ENCODE results near the gene DDIT4L. TPM values are rescaled to one million over a fixed set of nuclear protein-coding genes. Genes with fewer than 3 reads are reported as not detected.

The DDIT4L gene
- total RNA-seq, 1 experiment from 2014 or later, result 7.0 TPM

DNA sequence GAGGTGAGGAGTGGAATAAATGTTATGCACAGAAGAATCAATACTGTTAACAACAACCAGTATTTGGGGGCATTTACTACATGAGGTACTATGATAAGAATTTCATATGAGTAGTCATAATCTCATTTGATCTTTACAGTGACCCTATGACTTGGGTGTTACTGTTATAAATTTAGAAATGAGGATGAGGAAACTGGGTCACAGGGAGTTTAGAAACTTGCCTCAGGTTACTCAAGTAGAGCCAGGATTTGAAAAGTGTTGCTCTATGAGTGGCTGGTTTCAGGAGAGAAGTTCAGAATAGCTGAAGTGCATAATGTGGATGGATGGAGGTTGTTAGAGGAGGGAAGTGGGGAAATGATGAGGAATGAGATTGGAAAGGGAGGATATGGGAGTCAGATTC is 16.6 kb upstream of the DDIT4L start:
- ATAC-seq (no peak), DNase-seq (ENCODE audit: low read depth, low spot score) (no peak)
- Histone ChIP-seq H3K9ac (ENCODE audit: low read length) (no peak overlapping the region), H3K79me2 (ENCODE audit: insufficient read depth, low read length) (no peaks in the 10 kb centered on the region), H3K27me3 (ENCODE audit: insufficient read depth, low read length) (no peaks in the 10 kb centered on the region), H3K4me1 (ENCODE audit: control insufficient read depth in 1 of 2, insufficient read depth in 2 of 2, low read length in 2 of 2) (no peaks in the 10 kb centered on the region), H4K20me1 (ENCODE audit: insufficient read depth) (no peaks in the 10 kb centered on the region), H2AFZ (ENCODE audit: low read depth, low read length, poor library complexity, severe bottlenecking) (no peak overlapping the region), H3K9me3 (ENCODE audit: control insufficient read depth in 1 of 2, insufficient read depth in 1 of 2, low read depth in 1 of 2, low read length in 2 of 2) (no peaks in the 10 kb centered on the region), H3K27ac (ENCODE audit: low read depth, low read length) (no peak overlapping the region), H3K4me3 (replicated peaks in 1 of 2; ENCODE audit: low read depth in 1 of 2, low read length in 2 of 2) (no peak overlapping the region), H3K4me2 (ENCODE audit: low read length) (no peak overlapping the region), H3K9me2 (ENCODE audit: insufficient read depth) (no peaks in the 10 kb centered on the region), H3K36me3 (ENCODE audit: control insufficient read depth in 1 of 2, insufficient read depth in 2 of 2, low read length in 2 of 2) (no peaks in the 10 kb centered on the region)
- RAD21 ChIA-PET (ENCODE audit: low non-redundant PET in 1 of 2, low total read pairs in 2 of 2, uncharacterized antibody in 2 of 2, unreplicated experiment in 2 of 2), result no interaction called here
- CTCF ChIA-PET, result no interaction called here
- POLR2A ChIA-PET, result no interaction called here
- TF ChIP-seq ELF1 (IDR thresholded peaks at IDR 0.05; ENCODE audit: borderline replicate concordance, low read depth) (no peak), EZH2 (IDR thresholded peaks at IDR 0.05) (no peak), CBX3 (IDR thresholded peaks at IDR 0.05; ENCODE audit: low read depth) (no peak), SP1 (IDR thresholded peaks at IDR 0.05; ENCODE audit: low read depth) (no peak), SRF (IDR thresholded peaks at IDR 0.05; ENCODE audit: low read depth) (no peak), EZH2phosphoT487 (IDR thresholded peaks at IDR 0.05; ENCODE audit: borderline replicate concordance) (no peak), FOSL1 (IDR thresholded peaks at IDR 0.05; ENCODE audit: low read depth) (no peak), YY1 (IDR thresholded peaks at IDR 0.05; ENCODE audit: extremely low read depth, insufficient replicate concordance, low read depth, low read length) (no peak), JUND (IDR thresholded peaks at IDR 0.05) (no peak)
- TF ChIP-seq, protein P1, sequence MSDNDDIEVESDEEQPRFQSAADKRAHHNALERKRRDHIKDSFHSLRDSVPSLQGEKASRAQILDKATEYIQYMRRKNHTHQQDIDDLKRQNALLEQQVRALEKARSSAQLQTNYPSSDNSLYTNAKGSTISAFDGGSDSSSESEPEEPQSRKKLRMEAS (IDR thresholded peaks at IDR 0.05), result no peak
- TF ChIP-seq, protein P2, sequence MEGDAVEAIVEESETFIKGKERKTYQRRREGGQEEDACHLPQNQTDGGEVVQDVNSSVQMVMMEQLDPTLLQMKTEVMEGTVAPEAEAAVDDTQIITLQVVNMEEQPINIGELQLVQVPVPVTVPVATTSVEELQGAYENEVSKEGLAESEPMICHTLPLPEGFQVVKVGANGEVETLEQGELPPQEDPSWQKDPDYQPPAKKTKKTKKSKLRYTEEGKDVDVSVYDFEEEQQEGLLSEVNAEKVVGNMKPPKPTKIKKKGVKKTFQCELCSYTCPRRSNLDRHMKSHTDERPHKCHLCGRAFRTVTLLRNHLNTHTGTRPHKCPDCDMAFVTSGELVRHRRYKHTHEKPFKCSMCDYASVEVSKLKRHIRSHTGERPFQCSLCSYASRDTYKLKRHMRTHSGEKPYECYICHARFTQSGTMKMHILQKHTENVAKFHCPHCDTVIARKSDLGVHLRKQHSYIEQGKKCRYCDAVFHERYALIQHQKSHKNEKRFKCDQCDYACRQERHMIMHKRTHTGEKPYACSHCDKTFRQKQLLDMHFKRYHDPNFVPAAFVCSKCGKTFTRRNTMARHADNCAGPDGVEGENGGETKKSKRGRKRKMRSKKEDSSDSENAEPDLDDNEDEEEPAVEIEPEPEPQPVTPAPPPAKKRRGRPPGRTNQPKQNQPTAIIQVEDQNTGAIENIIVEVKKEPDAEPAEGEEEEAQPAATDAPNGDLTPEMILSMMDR (IDR thresholded peaks at IDR 0.05 in 2 of 3, conservative IDR thresholded peaks at IDR 0.05 in 1 of 3; ENCODE audit: borderline replicate concordance in 1 of 3, insufficient read depth in 1 of 3, low read depth in 2 of 3, low read length in 2 of 3), result no peak
- TF ChIP-seq, protein P3, sequence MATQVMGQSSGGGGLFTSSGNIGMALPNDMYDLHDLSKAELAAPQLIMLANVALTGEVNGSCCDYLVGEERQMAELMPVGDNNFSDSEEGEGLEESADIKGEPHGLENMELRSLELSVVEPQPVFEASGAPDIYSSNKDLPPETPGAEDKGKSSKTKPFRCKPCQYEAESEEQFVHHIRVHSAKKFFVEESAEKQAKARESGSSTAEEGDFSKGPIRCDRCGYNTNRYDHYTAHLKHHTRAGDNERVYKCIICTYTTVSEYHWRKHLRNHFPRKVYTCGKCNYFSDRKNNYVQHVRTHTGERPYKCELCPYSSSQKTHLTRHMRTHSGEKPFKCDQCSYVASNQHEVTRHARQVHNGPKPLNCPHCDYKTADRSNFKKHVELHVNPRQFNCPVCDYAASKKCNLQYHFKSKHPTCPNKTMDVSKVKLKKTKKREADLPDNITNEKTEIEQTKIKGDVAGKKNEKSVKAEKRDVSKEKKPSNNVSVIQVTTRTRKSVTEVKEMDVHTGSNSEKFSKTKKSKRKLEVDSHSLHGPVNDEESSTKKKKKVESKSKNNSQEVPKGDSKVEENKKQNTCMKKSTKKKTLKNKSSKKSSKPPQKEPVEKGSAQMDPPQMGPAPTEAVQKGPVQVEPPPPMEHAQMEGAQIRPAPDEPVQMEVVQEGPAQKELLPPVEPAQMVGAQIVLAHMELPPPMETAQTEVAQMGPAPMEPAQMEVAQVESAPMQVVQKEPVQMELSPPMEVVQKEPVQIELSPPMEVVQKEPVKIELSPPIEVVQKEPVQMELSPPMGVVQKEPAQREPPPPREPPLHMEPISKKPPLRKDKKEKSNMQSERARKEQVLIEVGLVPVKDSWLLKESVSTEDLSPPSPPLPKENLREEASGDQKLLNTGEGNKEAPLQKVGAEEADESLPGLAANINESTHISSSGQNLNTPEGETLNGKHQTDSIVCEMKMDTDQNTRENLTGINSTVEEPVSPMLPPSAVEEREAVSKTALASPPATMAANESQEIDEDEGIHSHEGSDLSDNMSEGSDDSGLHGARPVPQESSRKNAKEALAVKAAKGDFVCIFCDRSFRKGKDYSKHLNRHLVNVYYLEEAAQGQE (IDR thresholded peaks at IDR 0.05; ENCODE audit: low read depth), result no peak
- intact Hi-C loops (cut with micrococcal nuclease), result no loop called here
- no TSS peak for BruUV-seq (replicated peaks)
